Epithelial cell of esophagus (primary cell): ENCODE results near the gene PZP.
A peak's percentile ranks its signal among the peaks of the same experiment; 100 is the strongest.

Experiments used
- DNase-seq: peaks from one replicate; pipeline ENCODE4 v3.0.0; 2010; ENCODE audit warnings: low read depth
- H3K4me3 ChIP-seq: 2 replicates; pipeline ENCODE4 v1.5.1; 2011; ENCODE audit warnings: mild to moderate bottlenecking, low read length, control low read depth
- TF ChIP-seq, protein P1 (sequence below): IDR thresholded peaks from 2 replicates; pipeline ENCODE4 v1.5.1; 2011; ENCODE audit warnings: low read depth, mild to moderate bottlenecking, low read length, control low read depth, inconsistent platforms; ENCODE audit not compliant: insufficient read depth; ENCODE audit errors: missing control alignments

Gene PZP

GRCh38 chr12:9115731-9116559 is 92.2 kb downstream of the PZP start, which contains the start of gene A2M:
Gene A2M, minus strand, starts transcription at chr12:9115919. Its CDS starts 70 bp downstream, at chr12:9115849.
- no peak for DNase-seq
- H3K4me3 ChIP-seq: no peak within 1 kb of the TSS
- TF ChIP-seq, protein P1, sequence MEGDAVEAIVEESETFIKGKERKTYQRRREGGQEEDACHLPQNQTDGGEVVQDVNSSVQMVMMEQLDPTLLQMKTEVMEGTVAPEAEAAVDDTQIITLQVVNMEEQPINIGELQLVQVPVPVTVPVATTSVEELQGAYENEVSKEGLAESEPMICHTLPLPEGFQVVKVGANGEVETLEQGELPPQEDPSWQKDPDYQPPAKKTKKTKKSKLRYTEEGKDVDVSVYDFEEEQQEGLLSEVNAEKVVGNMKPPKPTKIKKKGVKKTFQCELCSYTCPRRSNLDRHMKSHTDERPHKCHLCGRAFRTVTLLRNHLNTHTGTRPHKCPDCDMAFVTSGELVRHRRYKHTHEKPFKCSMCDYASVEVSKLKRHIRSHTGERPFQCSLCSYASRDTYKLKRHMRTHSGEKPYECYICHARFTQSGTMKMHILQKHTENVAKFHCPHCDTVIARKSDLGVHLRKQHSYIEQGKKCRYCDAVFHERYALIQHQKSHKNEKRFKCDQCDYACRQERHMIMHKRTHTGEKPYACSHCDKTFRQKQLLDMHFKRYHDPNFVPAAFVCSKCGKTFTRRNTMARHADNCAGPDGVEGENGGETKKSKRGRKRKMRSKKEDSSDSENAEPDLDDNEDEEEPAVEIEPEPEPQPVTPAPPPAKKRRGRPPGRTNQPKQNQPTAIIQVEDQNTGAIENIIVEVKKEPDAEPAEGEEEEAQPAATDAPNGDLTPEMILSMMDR: no peak

GRCh38 chr12:9114946-9115345 is 93.2 kb downstream of the PZP start:
- TF ChIP-seq, protein P1: no peak
- peak; percentile 67 for DNase-seq
- H3K4me3 ChIP-seq: no peak overlapping the region

- TF ChIP-seq, protein P1: no peak
- H3K4me3 ChIP-seq: no peak overlapping the region
- DNase-seq: no peak
These were observed 94.2 kb downstream of the PZP start for GRCh38 chr12:9113987-9114309.

DNA sequence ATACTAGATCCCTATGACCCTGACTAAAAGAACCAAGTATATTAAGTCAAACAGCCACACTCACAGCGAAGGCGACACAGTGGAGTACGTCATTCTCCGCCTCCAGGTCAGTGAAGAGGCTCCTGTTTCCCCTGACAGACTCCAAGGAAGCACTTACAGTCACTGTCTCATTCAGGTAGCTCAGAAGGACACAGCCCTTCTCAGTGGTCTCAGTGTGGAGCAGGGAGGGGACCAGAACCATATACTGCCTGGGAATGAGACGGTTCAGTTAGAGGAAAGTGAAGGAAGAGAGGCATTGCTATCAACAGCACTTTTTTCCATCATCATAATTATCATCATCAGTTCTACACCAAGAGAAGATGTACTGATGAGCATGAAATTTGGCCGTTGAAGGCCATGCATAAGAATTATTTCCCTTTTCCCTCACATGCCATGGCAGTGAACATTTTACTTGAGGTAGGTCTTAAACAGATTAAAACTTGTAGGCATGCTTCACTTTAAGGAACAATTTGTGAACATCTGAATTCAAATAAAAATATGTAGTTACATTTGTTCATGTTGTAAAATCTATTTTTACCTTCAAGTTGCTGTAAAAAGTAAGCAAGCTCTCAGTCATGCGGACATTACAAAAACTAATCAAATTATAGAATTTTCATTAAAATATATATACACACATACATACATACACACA is 94.8 kb downstream of the PZP start:
- TF ChIP-seq, protein P1: no peak
- H3K4me3 ChIP-seq: no peak overlapping the region
- no peak for DNase-seq

DNA sequence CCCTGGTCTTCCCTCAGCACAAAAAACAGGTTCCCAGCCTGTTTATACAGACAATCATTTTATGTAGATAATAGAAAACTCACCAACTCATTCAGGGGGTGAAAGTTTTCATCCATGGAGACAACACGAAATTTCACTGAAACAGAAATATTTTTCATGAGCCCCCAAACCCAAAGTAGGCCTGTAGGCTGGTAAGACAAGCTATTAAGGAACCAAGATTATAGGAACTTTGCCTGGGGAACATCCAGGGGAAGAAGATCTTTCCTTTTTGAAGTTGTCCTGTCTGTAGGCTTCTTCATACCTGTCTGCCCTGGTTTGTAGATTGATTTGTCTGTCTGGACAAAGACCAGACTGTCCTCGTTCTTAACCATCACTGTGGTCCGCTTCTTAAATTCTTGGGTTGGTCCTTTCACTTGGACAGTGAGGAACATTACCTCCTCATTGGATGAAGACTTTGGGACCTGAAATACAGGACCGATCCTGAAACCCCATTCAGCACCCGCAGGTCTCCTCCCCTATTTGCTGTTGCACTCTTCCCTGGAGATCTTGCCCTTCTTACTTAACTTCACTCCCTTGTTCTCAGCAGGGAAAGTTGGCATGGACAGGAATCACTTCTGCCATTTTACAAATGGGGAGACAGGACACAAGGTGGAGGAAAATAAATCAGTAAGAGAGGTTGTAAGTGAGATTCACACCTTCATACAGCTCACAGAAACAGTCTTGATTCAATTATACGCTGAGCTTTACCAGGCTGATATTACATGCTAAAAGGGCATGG is 95.9 kb downstream of the PZP start:
- TF ChIP-seq, protein P1: no peak
- H3K4me3 ChIP-seq: no peak overlapping the region

DNA sequence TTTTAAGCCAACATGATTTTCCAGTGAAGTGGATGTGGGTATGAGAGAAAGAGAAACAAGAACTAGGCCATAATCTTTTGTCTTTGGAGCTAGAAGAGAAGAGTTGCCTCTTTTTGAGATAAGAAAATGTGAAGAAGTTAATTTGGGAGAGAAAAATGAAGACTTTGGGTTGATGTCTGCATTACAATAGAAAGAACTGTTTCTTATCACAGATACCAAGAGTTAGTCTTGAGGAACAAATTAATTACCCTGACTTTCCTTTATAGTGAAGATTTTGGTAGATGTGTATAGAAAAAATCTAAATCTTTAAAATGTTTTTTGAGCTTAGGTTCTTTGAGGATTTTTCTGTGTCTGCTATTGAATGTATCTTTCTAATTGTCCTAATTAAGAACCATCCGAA is 96.7 kb downstream of the PZP start:
- DNase-seq: no peak
- TF ChIP-seq, protein P1: no peak
- no peak overlapping the region for H3K4me3 ChIP-seq

More for the DNA sequence above, 95.9 kb downstream of the PZP start:
- DNase-seq: no peak
